GM21825 (cell line): ENCODE results near the gene BARD1.
A peak's percentile ranks its signal among the peaks of the same experiment; 100 is the strongest.
"Not testable (repeated sequence)": the region's sequence is repeated elsewhere in the genome, so short reads cannot be mapped to it uniquely, and the experiment has no call there.

ENCODE experiments used
- ATAC-seq: cut with Tn5 transposase; IDR thresholded peaks from one replicate; pipeline ENCODE4 v1.9.1; 2021; ENCODE audit warnings: mild to moderate bottlenecking, moderate library complexity; ENCODE audit not compliant: unreplicated experiment

BARD1 gene

GRCh38 chr2:214772443-214773015 is 37.0 kb downstream of the BARD1 start:
- no peak for ATAC-seq

- ATAC-seq: no peak
Observed at GRCh38 chr2:214765180-214765579, 44.3 kb downstream of the BARD1 start.

GRCh38 chr2:214753455-214753854 is 56.0 kb downstream of the BARD1 start:
- ATAC-seq: no peak

- no peak for ATAC-seq
Observed at GRCh38 chr2:214750529-214750928, 59.0 kb downstream of the BARD1 start.

- peak; percentile 61 for ATAC-seq
Observed at GRCh38 chr2:214747992-214748391, 61.5 kb downstream of the BARD1 start.

GRCh38 chr2:214742119-214742518 is 67.4 kb downstream of the BARD1 start:
- ATAC-seq: no peak

GRCh38 chr2:214740867-214741395 is 68.6 kb downstream of the BARD1 start:
- no peak for ATAC-seq

- peak; percentile 98 for ATAC-seq
Observed at GRCh38 chr2:214737188-214737587, 72.3 kb downstream of the BARD1 start.

- ATAC-seq: peak; percentile 58
Observed at GRCh38 chr2:214730800-214731407, 78.6 kb downstream of the BARD1 start.

GRCh38 chr2:214730248-214730647 is 79.2 kb downstream of the BARD1 start:
- ATAC-seq: no peak

GRCh38 chr2:214724741-214725140 is 84.7 kb downstream of the BARD1 start:
- ATAC-seq: no peak

- ATAC-seq: not testable (repeated sequence)
Observed at GRCh38 chr2:214717837-214718236, 91.6 kb downstream of the BARD1 start.

- ATAC-seq: no peak
Observed at GRCh38 chr2:214716811-214717560, 92.5 kb downstream of the BARD1 start.

GRCh38 chr2:214715025-214715424 is 94.5 kb downstream of the BARD1 start:
- no peak for ATAC-seq

- ATAC-seq: no peak
Observed at GRCh38 chr2:214713080-214713830, 96.2 kb downstream of the BARD1 start.

GRCh38 chr2:214710729-214711128 is 98.8 kb downstream of the BARD1 start:
- no peak for ATAC-seq

GRCh38 chr2:214706986-214707385 is 102.5 kb downstream of the BARD1 start:
- ATAC-seq: no peak

- no peak for ATAC-seq
Observed at GRCh38 chr2:214699236-214699635, 110.2 kb downstream of the BARD1 start.

GRCh38 chr2:214696681-214697080 is 112.8 kb downstream of the BARD1 start:
- no peak for ATAC-seq

- ATAC-seq: no peak
Observed at GRCh38 chr2:214695789-214696188, 113.7 kb downstream of the BARD1 start.

GRCh38 chr2:214683557-214683956 is 125.9 kb downstream of the BARD1 start:
- ATAC-seq: not testable (repeated sequence)
